Activated CD8-positive, alpha-beta memory T cell treated with anti-CD3 and anti-CD28 coated beads, Interleukin-2, amount 10 ng/mL, durations not matched to agents 7 days and 5 days (primary cell): ENCODE results near the gene GRAPL. TPM values are rescaled to one million over a fixed set of nuclear protein-coding genes. Genes with fewer than 3 reads are reported as not detected.
"Not testable (repeated sequence)": the region's sequence is repeated elsewhere in the genome, so short reads cannot be mapped to it uniquely, and the experiment has no call there.

ENCODE experiments used
- ATAC-seq: fragments of 150-1000 bp; cut with Tn5 transposase; one replicate; pipeline ENCODE4 v1.10.0; 2021; ENCODE audit warnings: moderate library complexity
- CTCF ChIA-PET: fragments of 350-600 bp; sonication (Branson Sonifier 250); formaldehyde crosslinking; loops from one replicate; lab custom pipeline; 2021; ENCODE audit warnings: antibody characterized with exemption; lab: Charles Lee
- DNase-seq: peaks from one replicate; pipeline ENCODE4 v3.0.0-alpha.2; 2020
- H3K27ac Mint-ChIP-seq: one replicate; pipeline ENCODE4 v1.8.0; 2021; ENCODE audit warnings: mild to moderate bottlenecking, mixed read lengths
- H3K27me3 Mint-ChIP-seq: one replicate; pipeline ENCODE4 v1.8.0; 2021; ENCODE audit warnings: mixed read lengths
- H3K36me3 Mint-ChIP-seq: one replicate; pipeline ENCODE4 v1.8.0; 2021; ENCODE audit warnings: mild to moderate bottlenecking, mixed read lengths
- H3K4me1 Mint-ChIP-seq: one replicate; pipeline ENCODE4 v1.8.0; 2021; ENCODE audit warnings: mixed read lengths
- H3K4me3 Mint-ChIP-seq: one replicate; pipeline ENCODE4 v1.8.0; 2021; ENCODE audit warnings: mild to moderate bottlenecking, moderate library complexity, mixed read lengths
- H3K9me3 Mint-ChIP-seq: one replicate; pipeline ENCODE4 v1.8.0; 2022; ENCODE audit warnings: low read depth, mixed read lengths
- total RNA-seq, 2 experiments: library from RNA; stranded (reverse); gene quantifications; one replicate each; pipeline ENCODE4 v1.2.3, GENCODE V29; 2021

Gene GRAPL
- total RNA-seq, 2 experiments from 2014 or later: 7.5 to 8.1 TPM

GRCh38 chr17:19189781-19190405 lies 62.5 kb downstream of the GRAPL start:
- DNase-seq, CTCF ChIA-PET, H3K27ac Mint-ChIP-seq, H3K4me3 Mint-ChIP-seq, H3K4me1 Mint-ChIP-seq, H3K36me3 Mint-ChIP-seq, ATAC-seq, H3K9me3 Mint-ChIP-seq, H3K27me3 Mint-ChIP-seq: not testable (repeated sequence)

- DNase-seq (peak; percentile 44), ATAC-seq (peak; percentile 98)
- CTCF ChIA-PET, H3K27ac Mint-ChIP-seq, H3K27me3 Mint-ChIP-seq, H3K9me3 Mint-ChIP-seq, H3K36me3 Mint-ChIP-seq, H3K4me3 Mint-ChIP-seq, H3K4me1 Mint-ChIP-seq: not testable (repeated sequence)
Observed at GRCh38 chr17:19196382-19197204, 69.2 kb downstream of the GRAPL start.

GRCh38 chr17:19202448-19202847 lies 75.1 kb downstream of the GRAPL start:
- H3K9me3 Mint-ChIP-seq, H3K4me1 Mint-ChIP-seq, H3K27ac Mint-ChIP-seq, H3K36me3 Mint-ChIP-seq, DNase-seq, H3K4me3 Mint-ChIP-seq, CTCF ChIA-PET, H3K27me3 Mint-ChIP-seq: not testable (repeated sequence)
- peak; percentile 98 for ATAC-seq

- ATAC-seq, DNase-seq, H3K4me1 Mint-ChIP-seq, H3K36me3 Mint-ChIP-seq, H3K9me3 Mint-ChIP-seq, CTCF ChIA-PET, H3K4me3 Mint-ChIP-seq, H3K27ac Mint-ChIP-seq, H3K27me3 Mint-ChIP-seq: not testable (repeated sequence)
Observed at GRCh38 chr17:19203429-19203828, 76.0 kb downstream of the GRAPL start.

Other genes starting within 250 kb of the GRAPL start
- not detected for gene SLC5A10, start 175.4 kb upstream of the GRAPL start, total RNA-seq
- 1 to 10 TPM; 4.7 to 4.8 TPM for gene FAM83G, start 122.8 kb upstream of the GRAPL start, total RNA-seq
- gene GRAP, start 80.6 kb upstream of the GRAPL start, total RNA-seq: 10 to 100 TPM in 1 of 2 experiments, 1 to 10 TPM in 1; 9.7 to 10.4 TPM
- gene EPN2, start 109.8 kb downstream of the GRAPL start, total RNA-seq: 10 to 100 TPM in 1 of 2 experiments, 1 to 10 TPM in 1; 2.9 to 15.3 TPM
- gene B9D1, start 235.1 kb downstream of the GRAPL start, total RNA-seq: 1 to 10 TPM; 1.1 to 2.6 TPM